Cardiac muscle cell (in vitro differentiated cells and primary cell): ENCODE measurements around the gene SUCLG1. TPM values are rescaled to one million over a fixed set of nuclear protein-coding genes. Genes with fewer than 3 reads are reported as not detected.

Experiments
- DNase-seq, 2 donors: peaks; one replicate each; pipeline versions ENCODE4 v3.0.0 to v3.0.0-alpha.2; 2010 to 2017; ENCODE audit warnings: low read depth in 1 of 2, low spot score in 1 of 2
- H3K27ac ChIP-seq: fragments of 200-600 bp; sonication (generic); 2 replicates; pipeline ENCODE4 v1.5.1; 2016
- H3K27me3 ChIP-seq: fragments of 200-600 bp; sonication (generic); 2 replicates; pipeline ENCODE4 v1.6.0; 2016; ENCODE audit warnings: control low read depth
- H3K36me3 ChIP-seq: fragments of 200-600 bp; sonication (generic); 2 replicates; pipeline ENCODE4 v1.5.1; 2016; ENCODE audit warnings: control low read depth
- H3K4me1 ChIP-seq: fragments of 200-600 bp; sonication (generic); 2 replicates; pipeline ENCODE4 v1.8.1; 2017; ENCODE audit warnings: low read depth, mild to moderate bottlenecking, mixed run types
- H3K4me3 ChIP-seq: fragments of 200-600 bp; sonication (generic); 2 replicates; pipeline ENCODE4 v1.5.1; 2016; ENCODE audit warnings: mild to moderate bottlenecking
- H3K9me3 ChIP-seq: fragments of 200-600 bp; sonication (generic); 2 replicates; pipeline ENCODE4 v1.5.1; 2017; ENCODE audit warnings: low read depth, mild to moderate bottlenecking, control low read depth
- polyA plus RNA-seq: library from polyadenylated mRNA; unstranded; fragments of >200 nt; fragmentation: Nextera tagmentation; extraction: Ambion mirVana; gene quantifications from 2 replicates; pipeline ENCODE4 v1.2.1, GENCODE V29; 2016
- total RNA-seq: library from RNA; depleted of rRNA; stranded (reverse); fragments of >200 nt; gene quantifications from 2 replicates; pipeline ENCODE4 v1.2.3, GENCODE V29; 2016
- TF ChIP-seq, protein P1 (sequence below): IDR thresholded peaks from 2 replicates; pipeline ENCODE4 v1.5.1; 2012; ENCODE audit warnings: low read depth, mild to moderate bottlenecking, low read length

The SUCLG1 gene
- total RNA-seq, result 56.4 and 90.8 TPM in 2 replicates
- polyA plus RNA-seq, result 158 TPM in 2 replicates

- Histone ChIP-seq H3K9me3 (no peaks in the 10 kb centered on the region), H3K4me3 (peak within 1 kb of the TSS; percentile 68), H3K27me3 (no peaks in the 10 kb centered on the region), H3K4me1 (peaks cover 7% of the 10 kb centered on the region), H3K27ac (peak within 1 kb of the TSS; percentile 87), H3K36me3 (no peaks in the 10 kb centered on the region)
- DNase-seq, result peak; percentile 87 to 89
- TF ChIP-seq, protein P1, sequence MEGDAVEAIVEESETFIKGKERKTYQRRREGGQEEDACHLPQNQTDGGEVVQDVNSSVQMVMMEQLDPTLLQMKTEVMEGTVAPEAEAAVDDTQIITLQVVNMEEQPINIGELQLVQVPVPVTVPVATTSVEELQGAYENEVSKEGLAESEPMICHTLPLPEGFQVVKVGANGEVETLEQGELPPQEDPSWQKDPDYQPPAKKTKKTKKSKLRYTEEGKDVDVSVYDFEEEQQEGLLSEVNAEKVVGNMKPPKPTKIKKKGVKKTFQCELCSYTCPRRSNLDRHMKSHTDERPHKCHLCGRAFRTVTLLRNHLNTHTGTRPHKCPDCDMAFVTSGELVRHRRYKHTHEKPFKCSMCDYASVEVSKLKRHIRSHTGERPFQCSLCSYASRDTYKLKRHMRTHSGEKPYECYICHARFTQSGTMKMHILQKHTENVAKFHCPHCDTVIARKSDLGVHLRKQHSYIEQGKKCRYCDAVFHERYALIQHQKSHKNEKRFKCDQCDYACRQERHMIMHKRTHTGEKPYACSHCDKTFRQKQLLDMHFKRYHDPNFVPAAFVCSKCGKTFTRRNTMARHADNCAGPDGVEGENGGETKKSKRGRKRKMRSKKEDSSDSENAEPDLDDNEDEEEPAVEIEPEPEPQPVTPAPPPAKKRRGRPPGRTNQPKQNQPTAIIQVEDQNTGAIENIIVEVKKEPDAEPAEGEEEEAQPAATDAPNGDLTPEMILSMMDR, result no peak
These were observed at the start of gene SUCLG1 for GRCh38 chr2:84459018-84459943. TSS of gene SUCLG1 (minus strand) at chr2:84459280. CDS start at chr2:84459269, 11 bp downstream.

GRCh38 chr2:84498150-84498799 is 39.2 kb upstream of the SUCLG1 start:
- Histone ChIP-seq H3K27me3 (no peaks in the 10 kb centered on the region), H3K36me3 (no peaks in the 10 kb centered on the region), H3K9me3 (no peaks in the 10 kb centered on the region), H3K4me1 (no peaks in the 10 kb centered on the region), H3K27ac (no peak overlapping the region), H3K4me3 (no peak overlapping the region)
- DNase-seq, result no peak
- TF ChIP-seq, protein P1, result no peak

DNA sequence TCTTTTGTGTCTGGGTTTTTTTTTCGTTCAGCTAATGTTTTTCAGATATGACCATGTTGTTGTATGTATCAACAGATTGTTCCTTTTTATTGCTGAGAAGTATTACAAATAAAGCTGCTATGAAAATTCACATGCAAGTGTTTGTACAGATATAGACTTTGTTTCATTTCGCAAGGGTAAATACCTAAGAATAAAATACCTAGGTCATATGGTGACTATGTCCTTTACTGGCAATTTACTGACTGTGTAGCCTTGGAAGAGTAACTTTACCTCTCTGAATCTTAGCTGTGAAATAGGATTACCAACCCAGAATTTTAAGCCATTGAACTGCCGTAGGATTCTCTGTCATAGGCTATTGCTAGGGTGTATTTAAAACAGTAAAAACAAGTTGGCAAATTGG is 38.2 kb upstream of the SUCLG1 start:
- TF ChIP-seq, protein P1, result no peak
- DNase-seq, result no peak
- Histone ChIP-seq H3K36me3 (no peaks in the 10 kb centered on the region), H3K4me1 (no peaks in the 10 kb centered on the region), H3K9me3 (no peaks in the 10 kb centered on the region), H3K4me3 (no peak overlapping the region), H3K27me3 (no peaks in the 10 kb centered on the region), H3K27ac (no peak overlapping the region)

GRCh38 chr2:84496386-84496785 is 37.3 kb upstream of the SUCLG1 start:
- DNase-seq, result no peak
- H3K36me3 ChIP-seq, result no peaks in the 10 kb centered on the region
- H3K4me1 ChIP-seq, result no peaks in the 10 kb centered on the region
- no peak overlapping the region for H3K27ac ChIP-seq
- no peaks in the 10 kb centered on the region for H3K27me3 ChIP-seq
- TF ChIP-seq, protein P1, result no peak
- H3K9me3 ChIP-seq, result no peaks in the 10 kb centered on the region
- no peak overlapping the region for H3K4me3 ChIP-seq

- TF ChIP-seq, protein P1, result peak; percentile 61
- Histone ChIP-seq H3K36me3 (no peaks in the 10 kb centered on the region), H3K9me3 (no peaks in the 10 kb centered on the region), H3K4me1 (no peaks in the 10 kb centered on the region), H3K4me3 (no peak overlapping the region), H3K27ac (no peak overlapping the region), H3K27me3 (no peaks in the 10 kb centered on the region)
- peak; percentile 73 to 85 for DNase-seq
These were observed 36.6 kb upstream of the SUCLG1 start for GRCh38 chr2:84495539-84496146.
